ENCODE data around the gene CHMP3.

The CHMP3 gene

DNA sequence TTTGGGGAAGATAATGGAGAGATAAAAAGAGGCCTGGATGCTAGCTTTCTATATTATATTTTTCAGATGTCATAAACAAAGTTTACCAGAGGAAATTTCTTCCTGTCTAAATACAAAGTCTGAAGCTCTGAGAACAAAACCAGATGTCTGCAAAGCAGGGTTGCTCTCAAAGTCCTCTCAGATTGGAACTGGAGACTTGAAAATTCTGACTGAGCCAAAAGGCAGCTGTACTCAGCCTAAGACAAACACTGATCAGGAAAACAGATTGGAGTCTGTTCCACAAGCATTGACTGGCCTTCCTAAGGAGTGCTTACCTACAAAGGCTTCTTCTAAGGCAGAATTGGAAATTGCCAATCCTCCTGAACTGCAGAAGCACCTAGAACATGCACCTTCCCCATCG lies 96.9 kb downstream of the CHMP3 start:
- DNase-seq (ENCODE audit: low read depth), result no peak

DNA sequence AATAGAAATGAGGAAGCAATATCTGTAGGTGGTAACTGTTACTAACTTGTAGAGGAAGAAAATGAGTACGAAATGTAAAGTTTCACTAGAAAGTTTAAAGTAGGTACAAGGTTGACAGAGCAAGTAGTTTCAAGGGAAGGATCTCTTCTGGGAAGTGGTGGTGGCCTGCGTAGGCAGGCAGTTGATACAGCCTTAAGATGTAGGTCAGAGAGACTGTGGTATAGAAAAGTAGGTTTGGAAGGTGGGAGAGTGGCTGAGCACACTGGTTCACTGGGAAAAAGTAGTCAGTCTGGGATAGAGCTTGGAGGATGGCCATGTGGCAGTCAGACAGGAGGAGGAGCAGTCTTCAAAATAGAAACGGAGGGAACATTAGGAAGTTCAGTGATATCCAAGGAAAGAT lies 98.6 kb downstream of the CHMP3 start:
- DNase-seq (ENCODE audit: low read depth), result no peak

- no peak for DNase-seq (ENCODE audit: low read depth)
Observed at GRCh38 chr2:86461042-86461743, 102.0 kb downstream of the CHMP3 start.

DNA sequence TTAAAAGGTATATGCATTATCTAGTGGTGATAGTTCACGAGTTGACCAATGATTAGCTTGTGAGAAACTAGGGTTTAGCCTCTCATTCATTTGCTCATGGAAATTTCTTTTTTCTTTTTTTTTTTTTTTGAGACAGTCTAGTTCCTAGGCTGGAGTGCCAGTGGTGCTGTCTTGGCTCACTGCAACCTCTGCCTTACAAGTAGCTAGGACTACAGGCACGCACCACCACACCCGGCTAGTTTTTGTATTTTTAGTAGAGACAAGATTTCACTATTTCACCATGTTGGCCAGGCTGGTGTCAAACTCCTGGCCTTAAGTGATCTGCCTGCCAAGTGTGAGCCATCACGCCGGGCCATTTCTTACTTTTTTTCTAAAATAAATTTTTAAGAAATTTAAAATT lies 108.1 kb downstream of the CHMP3 start:
- no peak for DNase-seq (ENCODE audit: low read depth)

DNA sequence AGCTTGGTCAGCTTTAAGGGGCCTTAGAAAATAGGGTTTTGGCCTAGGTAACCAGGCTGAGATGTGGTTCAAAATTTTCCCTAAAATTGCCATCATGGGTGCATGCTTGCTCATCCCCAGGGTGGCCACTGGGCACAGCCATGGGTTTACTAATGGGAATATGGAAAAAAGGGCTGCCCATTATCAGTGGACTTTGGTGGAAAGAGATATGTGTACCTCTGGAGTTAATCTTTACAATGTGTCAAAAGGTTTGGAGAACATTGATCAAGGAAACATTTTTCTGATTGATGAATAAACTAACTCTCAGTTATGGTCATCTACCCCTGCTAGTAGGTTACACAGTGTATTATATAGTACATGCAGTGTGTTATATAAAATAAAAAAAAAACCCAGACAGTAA lies 109.0 kb downstream of the CHMP3 start:
- no peak for DNase-seq (ENCODE audit: low read depth)

GRCh38 chr2:86453836-86454235 lies 109.4 kb downstream of the CHMP3 start:
- DNase-seq (ENCODE audit: low read depth), result no peak
